HepG2 (cell line): ENCODE results near the gene PLCL1. TPM values are rescaled to one million over a fixed set of nuclear protein-coding genes. Genes with fewer than 3 reads are reported as not detected.

Source experiments
- ATAC-seq: fragments of 200-7000 bp; cut with Tn5 transposase; 3 replicates; pipeline ENCODE4 v1.9.1; 2020; ENCODE audit warnings: mild to moderate bottlenecking, moderate library complexity
- BruUV-seq: library from RNA; stranded (reverse); fragments of 400-500 nt; replicated peaks from 2 replicates; lab custom pipeline; 2021; lab: Mats Ljungman, UMichigan
- CTCF ChIA-PET: fragments of 300-600 bp; formaldehyde crosslinking; extraction: SDS; loops from one replicate; lab custom pipeline; 2021; ENCODE audit warnings: low total read pairs, inconsistent platforms, low intra/inter-chr PET ratio; lab: Yijun Ruan, JAX
- POLR2A ChIA-PET: fragments of 350-600 bp; sonication (Branson Sonifier 250); formaldehyde crosslinking; loops from one replicate; lab custom pipeline; 2020; ENCODE audit warnings: antibody characterized with exemption, inconsistent platforms; lab: Yijun Ruan, JAX
- DNase-seq: peaks from one replicate; pipeline ENCODE4 v3.0.0-alpha.2; 2015; ENCODE audit warnings: low spot score
- FAIRE-seq: peaks from 3 replicates; lab custom pipeline; 2011; peaks lifted over from hg19 to GRCh38; lab: Jason Lieb, UNC
- H2AFZ ChIP-seq: one replicate; pipeline ENCODE4 v1.6.1; 2011; ENCODE audit warnings: low read length, inconsistent platforms
- H3K27ac ChIP-seq: fragments of 300-600 bp; 3 replicates; pipeline ENCODE4 v1.8.0; 2011; ENCODE audit warnings: mixed run types, mild to moderate bottlenecking, mixed read lengths, low read length, inconsistent platforms; ENCODE audit not compliant: insufficient read depth; ENCODE audit errors: extremely low read length
- H3K27me3 ChIP-seq, 2 experiments: fragments of 200-600 bp in 1 of 2; 2 replicates in 1 of 2; 3 replicates in 1 of 2; pipeline versions ENCODE4 v1.6.0 to v1.8.0; 2011; ENCODE audit warnings: low read length in 2 of 2, mild to moderate bottlenecking in 2 of 2, moderate library complexity in 2 of 2, inconsistent platforms in 1 of 2; ENCODE audit not compliant: insufficient read depth in 2 of 2, control insufficient read depth in 1 of 2
- H3K36me3 ChIP-seq, 2 experiments: fragments of 200-600 bp in 1 of 2; replicated peaks in 1 of 2; 2 replicates in 1 of 2; 3 replicates in 1 of 2; pipeline versions ENCODE4 v1.5.1 to v1.8.0; 2011; ENCODE audit warnings: low read length in 2 of 2, inconsistent platforms in 1 of 2; ENCODE audit not compliant: insufficient read depth in 2 of 2, control insufficient read depth in 1 of 2
- H3K4me1 ChIP-seq: 2 replicates; pipeline ENCODE4 v1.5.1; 2012; ENCODE audit warnings: low read length, inconsistent platforms; ENCODE audit not compliant: insufficient read depth
- H3K4me2 ChIP-seq: 2 replicates; pipeline ENCODE4 v1.6.0; 2011; ENCODE audit warnings: low read depth, low read length, inconsistent platforms
- H3K4me3 ChIP-seq, 3 experiments: fragments of 200-600 bp in 1 of 3; sonication (generic), shearing (Covaris generic) in 1 of 3; replicated peaks in 1 of 3; 2 replicates each; pipeline ENCODE4 v1.5.1; 2011 to 2016; ENCODE audit warnings: low read length in 3 of 3, inconsistent platforms in 2 of 3, low read depth in 2 of 3, mild to moderate bottlenecking in 2 of 3, control low read depth in 1 of 3, mixed read lengths in 1 of 3; ENCODE audit not compliant: insufficient read depth in 1 of 3
- H3K79me2 ChIP-seq: one replicate; pipeline ENCODE4 v1.6.1; 2011; ENCODE audit warnings: low read length, inconsistent platforms; ENCODE audit not compliant: insufficient read depth
- H3K9ac ChIP-seq: 2 replicates; pipeline ENCODE4 v1.6.0; 2011; ENCODE audit warnings: mild to moderate bottlenecking, low read depth, low read length, inconsistent platforms; ENCODE audit not compliant: insufficient read depth
- H3K9me3 ChIP-seq: 2 replicates; pipeline ENCODE4 v1.5.1; 2012; ENCODE audit warnings: mild to moderate bottlenecking, low read length
- H4K20me1 ChIP-seq: 2 replicates; pipeline ENCODE4 v1.6.0; 2011; ENCODE audit warnings: inconsistent platforms, mild to moderate bottlenecking, low read length, moderate library complexity; ENCODE audit not compliant: insufficient read depth
- EHMT2 ChIP-seq: fragments of 200-600 bp; sonication (generic); IDR thresholded peaks from 2 replicates; pipeline ENCODE4 v1.7.0; 2017; ENCODE audit warnings: antibody characterized with exemption, low read depth, low read length, borderline replicate concordance
- ISL2 ChIP-seq: sonication (generic); formaldehyde crosslinking; IDR thresholded peaks from 2 replicates; pipeline ENCODE4 v1.5.0; 2020; ENCODE audit warnings: missing genetic modification reagents
- KAT7 ChIP-seq: IDR thresholded peaks from 2 replicates; pipeline ENCODE4 v1.6.1; 2018; ENCODE audit warnings: borderline replicate concordance, missing compliant biosample characterization
- NAIF1 ChIP-seq: sonication (generic); formaldehyde crosslinking; IDR thresholded peaks from 2 replicates; pipeline ENCODE4 v1.5.0; 2020; ENCODE audit warnings: mild to moderate bottlenecking, missing genetic modification reagents, borderline replicate concordance
- SSRP1 ChIP-seq: IDR thresholded peaks from 2 replicates; pipeline ENCODE4 v1.6.1; 2016; ENCODE audit warnings: control low read depth
- TBX3 ChIP-seq: fragments of 450-650 bp; IDR thresholded peaks from 2 replicates; pipeline ENCODE4 v1.6.1; 2017; ENCODE audit warnings: antibody characterized with exemption, mild to moderate bottlenecking, inconsistent platforms, borderline replicate concordance
- ZNF329 ChIP-seq: sonication (generic); formaldehyde crosslinking; IDR thresholded peaks from 2 replicates; pipeline ENCODE4 v1.9.0; 2021; ENCODE audit warnings: low read depth, mild to moderate bottlenecking, missing genetic modification reagents
- ZNF350 ChIP-seq: sonication (generic); formaldehyde crosslinking; IDR thresholded peaks from 2 replicates; pipeline ENCODE4 v1.4.0; 2020; ENCODE audit warnings: mild to moderate bottlenecking, low read depth, missing genetic modification reagents, borderline replicate concordance
- ZNF569 ChIP-seq: sonication (generic); formaldehyde crosslinking; IDR thresholded peaks from 2 replicates; pipeline ENCODE4 v1.5.0; 2020; ENCODE audit warnings: mild to moderate bottlenecking, missing genetic modification reagents, moderate library complexity, borderline replicate concordance
- ZNF670 ChIP-seq: sonication (generic); formaldehyde crosslinking; IDR thresholded peaks from 2 replicates; pipeline ENCODE4 v1.8.0; 2022; ENCODE audit warnings: mild to moderate bottlenecking, missing genetic modification reagents, borderline replicate concordance
- WGBS: methylation state at CpG from one replicate; pipeline ENCODE4 v1.1.6; 2017; ENCODE audit warnings: low lambda C conversion rate; 5-methylcytosine and 5-hydroxymethylcytosine counted together
- in situ Hi-C: cut with HindIII; loops from 2 replicates; pipeline ENCODE4 v1.10.0; 2017; ENCODE audit warnings: low pct_unique_long_range_greater_than_20kb; ENCODE audit not compliant: extremely low pct_ligation_motif_present
- intact Hi-C: fragments of 100-400 bp; cut with micrococcal nuclease; formaldehyde crosslinking; loops from one replicate; pipeline ENCODE4 v1.10.0; 2022; ENCODE audit not compliant: unreplicated experiment
- polyA plus RNA-seq, 8 experiments: library from polyadenylated mRNA; depleted of rRNA in 3 of 8; stranded (reverse) in 7 of 8; unstranded in 1 of 8; fragments of >200 nt; fragmentation: Illumina TruSeq in 4 of 8; extraction: Trizol in 4 of 8; gene quantifications; 2 replicates each; pipeline versions ENCODE4 v1.2.1 to v1.2.3, GENCODE V29; 2011 to 2016; ENCODE audit warnings: low read depth in 4 of 8, missing spikeins in 1 of 8, mixed read lengths in 1 of 8; ENCODE audit not compliant: insufficient read depth in 1 of 8
- total RNA-seq, 5 experiments: library from RNA; depleted of rRNA; stranded (reverse); fragments of >200 nt; fragmentation: Illumina TruSeq; extraction: Trizol; gene quantifications; 2 replicates each; pipeline ENCODE4 v1.2.3, GENCODE V29; 2016; ENCODE audit warnings: low read depth in 1 of 5
- TF ChIP-seq, protein P1 (sequence below): sonication (generic); formaldehyde crosslinking; IDR thresholded peaks from 2 replicates; pipeline ENCODE4 v1.8.1; 2023; ENCODE audit warnings: missing genetic modification reagents, mild to moderate bottlenecking, borderline replicate concordance
- TF ChIP-seq, protein P2 (sequence below): sonication (generic); formaldehyde crosslinking; IDR thresholded peaks from 2 replicates; pipeline ENCODE4 v1.5.1; 2020; ENCODE audit warnings: mild to moderate bottlenecking, missing genetic modification reagents, moderate library complexity

The PLCL1 gene
- total and polyA plus RNA-seq, 2 of the 13 experiments (the other 11 are each of a cell fraction or from before 2014, with no cell fraction given), result not detected

DNA sequence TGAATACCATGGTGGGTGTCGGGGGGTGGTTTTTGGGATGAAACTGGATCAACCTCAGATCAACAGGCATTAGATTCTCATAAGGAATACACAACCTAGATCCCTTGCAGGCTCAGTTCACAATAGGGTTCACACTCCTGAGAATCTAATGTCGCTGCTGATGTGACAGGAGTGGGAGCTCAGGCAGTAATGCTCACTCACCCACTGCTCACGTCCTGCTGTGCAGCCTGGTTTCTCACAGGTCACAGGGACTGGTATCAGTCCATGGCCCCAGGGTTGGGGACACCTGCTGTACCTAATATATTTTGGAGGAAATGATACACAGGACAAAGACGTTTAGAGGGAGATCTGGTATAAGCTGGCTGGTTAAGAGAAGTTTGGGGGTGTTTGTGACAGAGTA is 338.8 kb downstream of the PLCL1 start:
- intact Hi-C loops, result no loop called here
- H3K27ac ChIP-seq, result no peak overlapping the region
- no peaks in the 10 kb centered on the region for H3K27me3 ChIP-seq
- H3K9ac ChIP-seq, result no peak overlapping the region
- DNase-seq, result no peak
- TF ChIP-seq KAT7 (no peak), ZNF569 (CRISPR knock-in tag) (no peak), ZNF670 (no peak), SSRP1 (CRISPR knock-in tag) (no peak), ZNF350 (no peak), TBX3 (no peak)
- TF ChIP-seq, protein P1, sequence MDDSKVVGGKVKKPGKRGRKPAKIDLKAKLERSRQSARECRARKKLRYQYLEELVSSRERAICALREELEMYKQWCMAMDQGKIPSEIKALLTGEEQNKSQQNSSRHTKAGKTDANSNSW (CRISPR knock-in tag), result no peak
- TF ChIP-seq, all 625 proteins: peak for 0
- ATAC-seq (no peak), FAIRE-seq (no peak)
- Histone ChIP-seq H2AFZ (no peak overlapping the region), H3K36me3 (no peaks in the 10 kb centered on the region), H4K20me1 (no peaks in the 10 kb centered on the region), H3K79me2 (no peaks in the 10 kb centered on the region), H3K4me2 (no peak overlapping the region), H3K4me3 (no peak overlapping the region), H3K9me3 (no peaks in the 10 kb centered on the region), H3K4me1 (0 out of 2 replicates have a peak, but pooled peaks cover 6% of the 10 kb centered on the region)
- in situ Hi-C loops, result no loop called here
- WGBS, result 0% methylated on average over 4 of the region's 4 CpGs
- no TSS peak for BruUV-seq
- ChIA-PET CTCF (no interaction called here), POLR2A (no interaction called here)

DNA sequence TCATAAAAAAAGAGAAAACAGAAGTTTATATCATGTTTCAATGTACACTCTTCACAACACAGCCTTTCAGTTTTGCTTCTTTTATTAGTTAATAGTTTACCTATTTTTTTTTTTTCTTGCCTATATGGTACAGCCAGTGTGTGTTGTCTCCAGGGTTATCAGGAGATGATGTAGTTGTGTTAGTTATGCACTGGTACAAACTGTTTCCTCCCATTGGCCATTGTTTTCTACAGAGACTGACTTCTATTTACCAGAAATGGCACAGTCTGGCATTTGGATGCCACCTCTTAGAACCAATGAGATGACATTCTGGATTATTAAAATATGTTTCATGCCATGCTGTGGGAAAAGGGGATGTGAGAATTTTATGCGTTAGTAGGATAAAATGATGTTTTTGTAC is 339.4 kb downstream of the PLCL1 start:
- Histone ChIP-seq H3K4me2 (no peak overlapping the region), H3K79me2 (no peaks in the 10 kb centered on the region), H4K20me1 (no peaks in the 10 kb centered on the region), H2AFZ (no peak overlapping the region), H3K4me3 (no peak overlapping the region), H3K27me3 (no peaks in the 10 kb centered on the region), H3K9ac (no peak overlapping the region), H3K4me1 (0 out of 2 replicates have a peak, but pooled peaks cover 6% of the 10 kb centered on the region), H3K9me3 (no peaks in the 10 kb centered on the region)
- FAIRE-seq, result no peak
- ChIA-PET CTCF (no interaction called here), POLR2A (no interaction called here)
- no TSS peak for BruUV-seq
- ATAC-seq, result no peak
- 3% methylated on average over 1 of the region's 1 CpG for WGBS
- TF ChIP-seq ISL2 (CRISPR knock-in tag) (no peak), EHMT2 (no peak), NAIF1 (CRISPR knock-in tag) (no peak), ZNF329 (CRISPR knock-in tag) (no peak)
- TF ChIP-seq, protein P2, sequence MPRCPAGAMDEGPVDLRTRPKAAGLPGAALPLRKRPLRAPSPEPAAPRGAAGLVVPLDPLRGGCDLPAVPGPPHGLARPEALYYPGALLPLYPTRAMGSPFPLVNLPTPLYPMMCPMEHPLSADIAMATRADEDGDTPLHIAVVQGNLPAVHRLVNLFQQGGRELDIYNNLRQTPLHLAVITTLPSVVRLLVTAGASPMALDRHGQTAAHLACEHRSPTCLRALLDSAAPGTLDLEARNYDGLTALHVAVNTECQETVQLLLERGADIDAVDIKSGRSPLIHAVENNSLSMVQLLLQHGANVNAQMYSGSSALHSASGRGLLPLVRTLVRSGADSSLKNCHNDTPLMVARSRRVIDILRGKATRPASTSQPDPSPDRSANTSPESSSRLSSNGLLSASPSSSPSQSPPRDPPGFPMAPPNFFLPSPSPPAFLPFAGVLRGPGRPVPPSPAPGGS (CRISPR knock-in tag), result no peak
- TF ChIP-seq, all 625 proteins: peak for 0
- Histone ChIP-seq H3K36me3 (no peaks in the 10 kb centered on the region), H3K27ac (no peak overlapping the region)
- in situ Hi-C loops (no loop called here), intact Hi-C loops (no loop called here)
- no peak for DNase-seq
